GM21825 (cell line): ENCODE data around the gene GSK3B.

Experiments
- ATAC-seq: cut with Tn5 transposase; IDR thresholded peaks from one replicate; pipeline ENCODE4 v1.9.1; 2021; ENCODE audit warnings: mild to moderate bottlenecking, moderate library complexity; ENCODE audit not compliant: unreplicated experiment

Gene GSK3B

DNA sequence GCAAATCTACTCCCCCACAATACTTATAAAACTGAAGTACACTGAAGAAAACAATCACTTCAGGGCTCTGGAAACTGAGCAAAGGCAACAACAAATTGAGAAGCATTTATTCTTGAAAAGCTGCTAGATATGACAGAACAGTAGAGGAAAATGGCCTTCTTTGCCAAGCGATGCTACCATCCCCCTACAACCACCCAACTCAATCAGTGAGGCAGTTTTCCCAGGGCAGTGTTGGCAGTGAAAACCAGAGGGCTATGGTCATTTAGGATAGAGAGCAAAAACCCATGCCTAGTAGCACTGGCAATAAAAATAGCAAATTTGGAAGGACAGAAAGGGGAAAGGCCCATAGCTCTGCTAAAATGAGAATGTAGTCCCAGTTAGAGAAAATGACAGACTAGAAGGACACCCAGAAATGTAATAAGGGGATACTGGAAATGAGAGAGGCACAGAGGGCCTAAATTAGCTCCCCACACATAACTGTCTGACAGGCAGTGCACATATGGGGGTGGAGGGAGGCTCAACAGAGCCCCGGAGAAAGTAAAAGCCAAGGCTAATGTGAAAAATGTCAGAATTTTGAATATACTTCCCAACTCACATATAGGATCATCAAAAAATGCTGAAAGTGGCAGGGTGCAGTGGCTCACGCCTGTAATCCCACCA lies 143.5 kb downstream of the GSK3B start:
- ATAC-seq, result no peak

DNA sequence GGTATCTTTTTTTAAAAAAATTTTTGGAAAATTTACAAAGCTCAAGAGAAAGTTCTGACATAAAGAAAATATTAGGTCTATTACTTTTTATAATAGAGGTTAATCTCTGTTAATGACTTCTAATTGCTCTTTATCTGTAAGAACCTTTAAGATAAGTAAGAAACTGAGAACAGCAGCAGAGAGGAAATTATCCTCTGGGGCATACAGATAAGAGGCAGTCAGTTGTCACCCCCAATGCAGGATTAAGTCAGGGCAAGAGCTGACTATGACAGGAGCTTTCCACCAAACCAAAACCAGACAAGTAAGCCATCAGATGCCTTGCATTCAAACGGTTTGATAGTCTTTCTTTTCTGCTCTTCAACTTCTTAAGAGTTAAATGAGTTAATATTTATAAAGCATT lies 149.0 kb downstream of the GSK3B start:
- ATAC-seq, result no peak

DNA sequence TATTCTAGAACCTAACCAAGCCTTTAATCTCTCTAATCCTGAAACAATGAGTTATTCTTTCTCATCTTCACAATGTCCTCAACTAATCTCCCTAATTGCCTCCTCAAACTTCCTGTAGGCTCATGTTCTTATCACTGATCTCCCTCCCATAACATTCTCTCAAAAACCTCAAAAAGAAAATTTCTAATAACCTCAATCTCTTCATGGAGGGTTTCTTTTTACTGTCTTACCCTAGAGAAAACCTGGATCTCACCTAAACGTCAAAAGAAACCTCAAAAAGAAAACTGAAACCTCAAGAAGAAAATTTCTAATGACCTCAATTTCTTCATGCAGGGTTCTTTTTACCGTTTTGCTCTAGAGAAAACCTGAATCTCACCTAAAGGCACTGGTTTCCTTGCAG lies 150.2 kb downstream of the GSK3B start:
- ATAC-seq, result no peak

DNA sequence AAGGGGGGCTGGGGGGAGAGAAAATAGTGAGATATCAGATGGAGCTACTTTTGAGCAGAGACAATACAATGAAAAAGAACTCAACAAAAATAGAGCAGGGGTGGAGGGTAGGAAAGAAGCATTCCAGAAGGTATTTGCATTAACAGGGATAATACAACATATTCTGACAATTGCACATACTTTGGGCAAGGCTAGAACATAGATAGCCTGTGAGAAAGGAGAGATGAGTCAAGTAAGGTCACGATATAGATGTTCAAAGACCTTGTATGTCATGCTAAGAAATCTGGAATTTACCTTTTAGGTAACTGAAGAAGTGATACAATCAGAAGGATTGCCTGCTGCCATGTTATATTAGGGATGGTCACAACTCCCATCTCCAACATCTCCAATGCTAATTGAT lies 155.2 kb downstream of the GSK3B start:
- no peak for ATAC-seq

DNA sequence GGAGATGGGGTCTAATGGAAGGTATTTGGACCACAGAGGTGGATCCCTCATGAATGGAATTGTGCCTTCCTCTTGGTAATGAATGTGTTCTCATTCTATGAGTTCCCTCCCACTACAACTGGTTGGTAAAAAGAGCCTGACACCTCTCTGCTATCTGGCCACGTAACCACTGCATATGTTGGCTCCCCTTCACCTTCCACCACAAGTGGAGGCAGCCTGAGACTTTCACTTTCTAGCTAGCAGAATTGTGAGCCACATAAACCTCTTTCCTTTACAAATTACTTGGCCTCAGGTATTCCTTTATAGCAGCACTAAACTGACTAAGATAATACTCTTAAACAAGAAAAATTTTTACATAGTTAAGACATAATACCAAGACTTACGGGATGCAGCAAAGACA lies 157.0 kb downstream of the GSK3B start:
- ATAC-seq, result peak; percentile 98

DNA sequence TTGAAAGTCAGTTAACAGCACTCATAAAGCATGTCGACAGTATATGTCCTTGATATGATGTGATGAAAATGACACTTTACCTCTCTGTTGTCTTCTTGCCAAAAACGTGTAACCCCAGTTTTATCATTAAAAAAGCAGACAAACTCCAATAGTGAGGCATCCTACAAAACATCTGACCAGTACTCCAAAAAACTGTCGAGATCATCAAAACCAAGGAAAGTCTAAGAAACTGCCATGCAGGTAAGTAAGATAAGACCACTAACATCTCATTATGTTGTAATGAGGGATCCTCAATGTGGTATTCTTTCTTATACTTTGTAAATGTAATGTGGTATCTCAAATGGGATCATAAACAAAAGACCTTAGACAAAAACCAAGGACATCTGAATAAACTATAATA lies 160.0 kb downstream of the GSK3B start:
- no peak for ATAC-seq

DNA sequence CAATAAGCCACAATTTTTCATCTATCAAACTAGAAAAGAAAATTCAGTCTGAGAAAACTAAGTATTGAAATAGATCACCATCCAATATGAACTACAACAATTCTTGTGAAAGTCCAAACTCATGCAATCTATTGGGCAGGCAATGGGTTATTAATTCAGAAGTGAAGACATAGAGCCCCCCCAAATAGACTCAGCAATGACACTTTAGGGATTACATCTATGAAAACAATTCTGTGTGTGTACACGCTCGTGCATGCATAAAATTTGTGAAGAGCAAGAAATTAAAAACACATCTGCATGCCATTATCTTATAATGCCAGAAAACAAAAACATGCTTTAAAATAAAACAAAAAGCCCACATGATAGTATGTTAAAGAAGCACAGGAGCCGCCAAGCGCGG lies 161.0 kb downstream of the GSK3B start:
- no peak for ATAC-seq

DNA sequence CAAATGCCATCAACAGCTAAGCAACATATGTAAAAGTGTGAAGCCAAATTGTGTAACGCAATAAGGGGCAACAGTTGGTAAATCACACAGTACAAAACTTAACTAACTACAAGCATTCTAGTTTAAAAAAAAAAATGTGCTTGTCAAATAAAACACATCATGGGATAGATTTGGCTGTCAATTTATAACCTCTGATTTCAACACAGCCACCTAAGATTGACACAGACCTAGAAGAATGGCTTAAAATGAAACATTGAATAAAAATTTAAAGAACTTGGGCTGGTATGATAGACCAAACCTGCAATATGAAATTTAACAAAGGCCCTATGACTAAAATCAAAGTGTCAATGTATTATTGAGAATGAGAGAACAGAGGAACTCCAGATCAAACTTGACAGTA lies 164.0 kb downstream of the GSK3B start:
- no peak for ATAC-seq

DNA sequence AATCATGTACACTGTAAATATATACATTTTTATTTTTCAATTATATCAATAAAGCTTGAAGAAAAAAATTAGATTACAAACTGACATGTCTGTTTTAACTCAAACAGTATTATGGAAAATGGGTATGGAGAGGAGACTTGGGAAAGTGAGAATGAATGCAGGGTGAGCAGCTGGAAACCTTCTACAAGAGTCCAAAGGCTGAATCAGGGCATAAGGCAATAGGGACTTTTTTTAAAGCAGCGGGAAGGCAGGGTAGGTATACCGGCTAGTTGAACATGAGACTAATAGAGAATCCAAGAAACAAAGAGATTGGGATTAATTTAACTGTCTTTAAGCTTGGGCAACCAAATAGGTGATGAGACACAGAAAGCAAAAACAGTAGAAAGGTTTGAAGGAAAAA lies 167.1 kb downstream of the GSK3B start:
- no peak for ATAC-seq

DNA sequence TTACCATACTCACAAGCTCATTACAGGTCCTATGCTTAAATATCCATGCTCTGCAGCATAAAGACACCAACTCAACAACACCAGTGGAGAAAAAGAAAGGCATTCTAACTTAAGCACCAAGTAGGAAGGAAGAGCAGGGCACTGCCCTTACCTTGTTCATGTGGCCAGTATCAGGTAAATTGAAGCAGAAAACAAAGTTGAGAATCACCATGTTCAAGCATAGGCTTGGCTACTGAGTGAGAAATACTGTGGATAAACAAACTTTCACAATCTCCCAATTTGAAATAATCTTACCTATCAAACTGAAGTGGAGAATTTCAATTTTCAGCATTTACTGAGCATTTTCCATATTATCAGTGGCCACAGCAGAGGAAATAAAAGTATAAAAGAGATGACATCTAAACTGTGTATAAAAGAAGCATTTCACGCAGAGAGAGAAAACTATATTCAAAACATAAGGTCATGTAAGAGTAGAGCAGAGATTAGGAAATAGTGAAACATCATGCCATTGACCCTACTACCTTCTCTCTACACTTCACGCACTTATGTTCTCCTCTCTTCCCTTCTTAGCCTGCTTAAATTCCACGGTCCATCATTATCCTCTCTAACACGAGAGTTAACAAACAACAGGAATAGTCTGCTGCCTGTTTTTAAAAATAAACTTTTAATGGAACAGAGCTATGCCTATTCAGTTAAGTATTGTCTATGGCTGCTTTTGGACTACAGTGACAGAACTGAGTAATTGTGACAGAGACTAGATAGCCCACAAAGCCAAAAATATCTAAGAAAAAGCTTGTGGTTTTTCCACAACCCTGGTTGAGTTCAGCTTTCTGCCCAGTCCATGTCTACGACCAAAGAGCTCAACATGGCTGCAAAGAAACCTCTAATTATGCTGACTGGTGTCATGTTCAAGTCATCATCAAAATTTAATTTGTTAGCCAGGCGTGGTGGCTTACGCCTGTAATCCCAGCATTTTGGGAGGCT lies 169.8 kb downstream of the GSK3B start:
- ATAC-seq, result no peak

DNA sequence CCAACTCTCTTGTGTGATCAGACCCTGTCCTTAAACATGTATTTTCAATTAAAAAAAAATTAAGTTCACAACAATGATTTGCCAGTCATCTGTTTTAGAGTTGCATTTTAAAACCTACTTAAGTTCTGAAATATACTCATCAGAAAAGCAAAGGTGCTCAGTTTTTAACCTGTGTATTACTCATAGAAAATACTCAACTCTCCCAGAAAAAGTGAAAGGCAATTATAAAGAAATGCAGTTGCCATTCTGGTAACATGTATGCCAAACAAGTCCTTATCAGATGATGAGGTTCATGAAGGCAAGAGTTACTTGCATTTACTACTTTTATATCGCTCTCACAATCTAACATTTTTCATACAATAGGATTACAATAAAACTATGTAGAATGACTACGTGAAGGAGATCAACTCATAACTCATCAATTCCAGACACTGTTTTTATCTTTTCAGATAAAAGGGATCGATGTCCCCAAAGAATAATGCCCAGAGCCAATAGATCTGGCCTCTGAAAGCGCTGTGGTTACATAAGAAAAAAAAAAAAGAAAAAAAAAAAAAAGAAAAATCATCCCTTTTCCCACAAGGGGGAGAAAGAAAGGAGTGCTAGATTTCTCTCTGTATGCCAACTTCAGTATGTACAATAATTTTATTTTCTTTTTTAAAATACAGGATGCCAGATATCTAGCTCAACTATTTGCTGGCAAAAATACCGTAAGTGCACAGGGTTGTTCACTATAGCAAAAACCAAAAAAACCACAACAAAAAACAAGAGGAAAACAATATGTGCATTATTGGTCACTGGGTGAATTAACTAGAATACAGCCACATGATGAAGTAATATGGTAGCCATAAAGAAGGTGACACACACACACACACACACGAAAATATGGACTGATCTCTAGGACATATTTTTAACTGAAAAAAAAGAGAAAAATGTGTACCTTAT lies 175.0 kb downstream of the GSK3B start:
- no peak for ATAC-seq

DNA sequence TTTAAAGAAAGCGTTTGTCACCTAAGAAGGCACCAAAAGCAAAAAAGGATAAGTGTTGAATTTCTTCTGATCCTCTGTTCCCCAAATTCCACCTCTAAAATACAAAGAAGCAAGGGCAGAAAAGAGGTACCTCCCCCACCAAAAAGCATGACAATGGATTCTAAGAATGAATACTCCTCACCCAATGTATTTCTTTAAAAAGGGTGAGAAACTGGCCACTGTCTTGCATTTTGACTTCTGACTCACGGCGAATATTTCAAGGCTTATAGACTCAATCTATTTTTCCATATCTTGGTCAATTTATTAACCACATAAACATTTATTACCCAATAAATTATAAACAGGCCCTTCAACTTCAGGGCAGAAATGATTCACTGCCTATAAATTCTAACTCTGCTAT lies 181.2 kb downstream of the GSK3B start:
- ATAC-seq, result no peak

DNA sequence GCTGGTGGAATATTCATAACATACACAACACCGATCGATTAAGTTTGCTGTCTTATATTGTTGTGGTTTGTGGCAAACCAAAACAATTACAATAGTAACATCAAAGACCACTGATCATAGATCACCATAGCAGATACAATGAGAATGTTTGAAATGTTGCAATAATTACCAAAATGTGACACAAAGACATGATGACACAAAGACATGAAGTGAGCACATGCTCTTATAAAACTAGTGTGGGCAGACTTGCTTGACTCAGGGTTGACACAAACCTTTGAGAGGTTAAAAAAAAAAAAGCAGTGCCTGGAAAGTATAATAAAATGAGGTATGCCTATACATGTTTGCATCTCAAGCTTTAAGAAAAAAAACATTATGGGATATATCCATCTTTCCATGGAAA lies 182.0 kb downstream of the GSK3B start:
- no peak for ATAC-seq

DNA sequence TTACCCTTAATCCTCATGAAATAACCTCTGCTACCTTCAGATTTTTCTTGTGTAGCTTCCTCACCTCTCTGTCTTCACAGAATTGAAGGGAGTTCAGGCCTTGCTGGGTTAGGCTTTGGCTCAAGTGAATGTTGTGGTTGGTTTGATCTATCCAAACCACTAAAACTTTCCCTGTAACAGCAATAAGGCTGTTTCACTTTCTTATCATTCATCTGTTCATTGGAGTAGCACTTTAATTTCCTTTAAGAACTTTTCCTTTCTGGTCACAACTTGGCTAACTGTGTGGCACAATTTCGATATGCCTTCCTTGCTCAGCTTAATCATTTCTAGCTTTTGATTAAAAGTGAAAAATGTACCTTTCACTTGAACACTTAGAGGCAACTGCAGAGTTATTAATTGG lies 182.5 kb downstream of the GSK3B start:
- no peak for ATAC-seq

DNA sequence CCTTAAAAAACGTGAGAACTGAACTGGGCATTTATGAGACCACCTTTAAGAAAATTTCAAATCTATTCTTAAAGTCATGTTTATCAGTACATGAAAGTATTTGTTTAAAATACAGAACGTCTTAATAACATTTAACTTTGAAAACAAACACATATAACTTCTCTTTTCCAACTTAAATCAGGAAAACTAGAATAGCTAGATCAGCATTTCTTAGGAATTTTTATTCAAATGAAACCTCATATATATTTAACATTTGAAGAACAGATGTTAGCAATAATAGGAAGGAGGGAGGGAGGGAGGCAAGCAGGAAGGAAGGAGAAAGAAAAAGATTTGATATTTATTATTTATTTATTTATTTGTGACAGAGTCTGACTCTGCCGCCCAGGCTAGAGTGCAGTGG lies 192.2 kb downstream of the GSK3B start:
- ATAC-seq, result no peak

DNA sequence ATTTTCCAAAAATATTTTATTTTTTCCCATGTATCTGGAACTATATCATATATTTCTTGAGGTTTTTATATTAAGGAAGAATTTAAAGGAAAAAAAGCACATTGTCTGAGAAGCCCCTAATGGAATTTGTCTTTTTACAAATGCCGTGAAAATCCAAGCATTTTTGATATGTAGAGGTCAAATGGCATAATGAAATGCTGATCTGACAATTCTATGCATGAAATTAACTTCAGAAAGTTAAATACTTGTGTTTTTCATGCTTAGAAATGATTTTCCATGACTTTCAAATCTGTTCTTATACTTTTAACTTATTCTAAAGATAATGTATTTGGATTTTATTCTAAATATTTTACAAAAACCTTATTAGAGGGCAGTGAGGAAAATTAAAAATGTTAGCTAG lies 193.1 kb downstream of the GSK3B start:
- ATAC-seq, result no peak

DNA sequence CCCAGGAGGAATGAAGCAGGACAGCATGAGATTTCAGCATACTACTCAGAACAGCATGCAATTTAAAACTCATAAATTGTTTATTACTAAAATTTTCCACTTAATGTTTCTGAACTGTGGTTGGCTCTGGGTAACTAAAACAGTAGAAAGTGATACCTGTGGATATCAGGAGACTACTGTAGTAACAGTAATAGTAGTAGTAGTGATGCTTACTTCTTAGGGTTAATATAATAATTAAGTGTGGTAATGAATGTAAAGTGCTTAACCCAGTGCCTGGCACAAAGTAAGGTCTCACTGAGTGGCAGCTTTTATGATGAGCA lies 195.1 kb downstream of the GSK3B start:
- ATAC-seq, result no peak

DNA sequence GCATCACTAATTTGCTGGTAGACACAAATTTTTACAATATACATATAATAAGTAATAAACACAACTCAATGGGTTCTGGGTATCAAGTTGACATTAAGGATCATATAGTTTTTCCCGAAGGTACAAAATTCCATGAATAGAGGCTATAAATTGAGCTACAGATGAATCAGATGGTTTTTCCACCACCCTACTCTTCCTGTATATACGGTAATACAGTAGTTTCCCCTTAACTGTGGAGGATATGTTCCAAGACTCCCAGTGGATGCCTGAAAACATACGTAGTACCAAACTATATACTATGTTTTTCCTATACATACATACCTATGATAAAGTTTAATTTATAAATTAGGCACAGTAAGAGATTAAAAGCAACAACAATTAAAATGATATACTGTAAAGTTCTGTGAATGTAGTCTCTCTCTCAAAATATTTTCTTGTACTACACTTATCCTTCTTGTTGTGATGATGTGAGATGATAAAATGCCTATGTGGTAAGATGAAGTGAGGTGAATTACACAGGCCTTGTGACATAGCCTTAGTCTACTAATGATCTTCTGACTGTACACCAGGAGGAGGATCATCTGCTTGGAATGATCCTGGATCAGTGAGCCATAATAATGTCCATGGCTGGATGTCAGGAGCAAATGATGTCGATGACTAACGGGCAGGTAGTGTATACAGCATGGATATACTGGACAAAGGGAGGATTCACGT lies 195.6 kb downstream of the GSK3B start:
- no peak for ATAC-seq

DNA sequence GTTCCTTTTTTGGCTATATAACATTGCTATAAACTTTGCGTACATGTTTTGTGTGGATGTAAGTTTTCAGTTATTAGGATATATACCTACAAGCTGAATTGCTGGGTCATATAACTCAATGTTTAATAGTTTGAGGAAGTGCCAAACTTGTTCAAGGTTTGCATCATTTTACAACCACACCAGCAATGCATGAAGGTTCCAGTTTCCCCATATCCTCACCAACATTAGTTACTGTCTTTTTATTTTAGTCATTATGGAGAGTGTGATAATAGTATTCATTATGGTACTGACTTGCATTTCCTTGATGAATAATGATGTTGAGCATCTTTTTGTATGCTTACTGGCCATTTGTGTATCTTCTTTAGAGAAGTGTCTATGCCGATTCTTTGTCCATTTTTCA lies 200.1 kb downstream of the GSK3B start:
- no peak for ATAC-seq

DNA sequence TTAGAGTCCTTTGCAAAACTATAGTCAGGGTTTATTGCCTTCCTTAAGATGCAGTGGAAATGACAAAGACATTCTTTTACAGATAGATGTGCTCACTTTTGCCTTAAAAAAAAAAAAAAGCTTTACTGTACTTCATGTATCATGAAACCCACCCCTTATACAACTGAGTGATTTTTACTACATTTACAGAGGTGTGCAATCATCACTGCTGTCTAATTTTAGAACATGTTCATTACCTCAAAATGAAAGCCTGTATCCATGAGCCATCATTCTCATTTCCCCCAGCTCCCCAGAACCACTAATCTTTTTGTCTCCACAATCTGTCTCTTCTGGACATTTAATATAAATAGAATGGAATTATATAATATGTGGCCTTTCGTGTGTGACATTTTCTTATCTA lies 200.5 kb downstream of the GSK3B start:
- no peak for ATAC-seq
